Eye (tissue), 1 donor: ENCODE measurements around the gene STAB2.
"Not testable (repeated sequence)": the region's sequence is repeated elsewhere in the genome, so short reads cannot be mapped to it uniquely, and the experiment has no call there.

Experiments
- DNase-seq: peaks from one replicate; pipeline ENCODE4 v3.0.0-alpha.2; 2015

Gene STAB2

DNA sequence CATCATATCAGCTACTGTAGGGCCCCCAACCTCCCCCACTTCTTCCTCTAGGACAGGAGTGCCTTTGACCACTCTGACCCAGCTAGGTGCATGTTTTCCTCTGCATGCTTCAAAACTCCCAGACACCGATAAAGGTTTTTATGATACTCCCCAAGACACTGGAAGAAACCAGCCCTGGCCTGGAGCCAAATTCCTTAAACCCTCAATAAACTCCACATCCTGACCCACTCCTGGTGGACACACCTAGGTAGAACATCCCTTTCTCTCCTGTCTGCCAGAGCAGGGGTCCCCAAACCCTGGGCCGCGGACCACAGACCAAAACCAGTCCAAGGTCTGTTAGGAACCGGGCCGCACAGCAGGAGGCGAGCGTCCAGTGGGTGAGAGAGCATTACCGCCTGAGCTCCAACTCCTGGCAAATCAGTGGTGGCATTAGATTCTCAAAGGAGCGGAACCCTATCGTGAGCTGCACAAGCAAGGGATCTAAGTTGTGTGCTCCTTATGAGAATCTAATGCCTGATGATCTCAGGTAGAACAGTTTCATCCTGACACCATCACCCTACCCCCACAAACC, 204.4 kb downstream of the STAB2 start:
- DNase-seq: no peak

DNA sequence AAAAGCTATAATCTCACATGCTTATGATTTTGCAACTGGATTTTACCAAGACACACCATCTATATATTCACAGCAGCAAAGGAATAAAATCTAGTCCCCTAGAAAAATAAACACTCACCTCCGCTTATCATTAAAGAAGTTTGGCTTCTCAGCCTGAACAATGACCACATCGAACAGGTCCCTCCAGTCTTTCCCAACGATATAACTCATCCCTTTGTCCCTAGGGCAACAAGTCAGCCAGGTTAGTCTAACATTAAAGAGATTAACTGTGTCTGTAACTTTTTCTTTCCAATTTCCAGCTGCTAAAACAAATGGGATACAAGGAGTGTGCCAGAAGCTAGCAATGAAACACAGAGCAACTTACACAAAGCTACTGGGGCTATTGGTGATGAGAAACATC, 206.0 kb downstream of the STAB2 start:
- no peak for DNase-seq

DNA sequence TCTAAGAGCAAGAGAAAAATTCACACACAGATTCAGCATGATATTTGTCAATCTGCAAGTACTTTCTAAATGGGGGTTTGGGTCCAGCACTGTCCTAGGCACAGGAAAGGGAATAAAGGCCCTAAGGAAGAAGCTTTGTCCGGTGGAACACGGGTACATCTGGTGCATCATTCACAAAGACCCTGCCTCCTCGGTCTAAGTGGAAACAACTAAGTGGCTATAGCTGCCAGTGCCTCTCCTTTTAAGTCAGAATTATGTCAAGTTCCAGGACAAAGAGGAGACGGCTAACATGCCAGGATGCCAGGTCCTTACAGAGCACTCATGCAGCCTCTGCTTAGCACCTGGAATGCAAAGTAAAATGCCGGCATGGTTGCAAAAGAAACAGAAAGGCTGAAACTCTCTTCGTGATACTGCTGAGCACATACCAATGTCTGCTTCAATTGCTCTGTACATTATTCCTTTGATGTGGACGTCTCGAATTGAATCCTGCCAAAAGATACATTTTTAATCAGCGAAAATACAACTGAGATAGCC, 206.5 kb downstream of the STAB2 start:
- DNase-seq: no peak

DNA sequence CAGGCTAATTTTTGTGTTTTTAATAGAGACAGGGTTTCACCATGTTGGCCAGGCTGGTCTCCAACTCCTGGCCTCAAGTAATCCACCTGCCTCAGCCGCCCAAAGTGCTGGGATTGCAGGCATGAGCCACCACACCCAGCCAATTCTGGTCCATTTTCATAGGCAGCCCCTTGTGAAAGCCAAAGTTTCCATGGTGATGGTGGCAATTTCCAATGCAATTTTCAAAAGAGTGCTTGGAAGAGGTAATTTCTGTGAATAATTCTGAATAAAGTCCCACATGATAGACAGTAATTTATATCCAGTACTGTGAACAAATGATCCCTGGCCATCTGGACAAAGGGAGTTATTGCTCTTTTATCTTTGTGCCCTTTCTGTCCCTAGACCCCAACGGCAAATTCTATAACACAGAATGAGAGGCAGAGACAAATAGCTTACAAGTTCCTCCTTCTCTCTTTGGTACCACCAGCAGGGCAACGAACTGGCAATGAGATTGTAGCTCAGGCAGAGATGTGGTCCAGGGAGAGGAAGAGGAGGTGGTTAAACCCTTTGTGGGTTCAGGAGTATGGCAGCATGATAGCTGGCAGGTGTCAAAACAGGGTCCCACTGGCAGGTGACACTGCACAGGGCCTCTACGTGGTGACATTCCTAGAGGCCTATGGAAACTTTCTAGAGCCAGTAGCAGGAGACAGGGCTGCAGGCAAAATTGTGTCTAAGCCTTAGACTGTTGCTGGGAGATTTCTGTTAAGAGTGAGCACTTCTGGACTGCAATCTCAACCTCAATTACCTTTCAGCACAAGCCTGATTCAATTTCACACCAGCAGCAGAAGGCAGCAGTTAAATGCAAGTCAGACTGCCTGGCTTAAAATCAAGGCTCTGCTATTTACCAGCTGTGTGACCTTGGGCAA, 207.5 kb downstream of the STAB2 start:
- no peak for DNase-seq

DNA sequence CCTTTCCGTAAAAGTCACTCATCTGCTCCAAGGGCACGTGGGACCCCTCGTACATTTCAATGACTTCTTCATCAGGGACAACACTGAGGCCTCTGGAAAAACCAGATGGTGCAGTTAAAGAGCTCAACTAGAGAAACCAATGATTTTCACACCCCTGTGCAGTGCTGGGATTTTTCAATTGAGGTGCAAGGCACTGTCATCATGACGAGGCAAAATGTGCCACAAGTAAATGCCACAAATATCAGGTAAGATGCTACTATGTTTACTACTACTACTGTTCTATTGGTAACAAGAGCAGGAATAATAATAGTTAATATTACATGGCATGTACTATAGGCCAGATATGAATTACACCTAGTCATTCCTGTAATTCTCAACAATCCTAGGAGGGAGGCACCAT, 211.5 kb downstream of the STAB2 start:
- no peak for DNase-seq

DNA sequence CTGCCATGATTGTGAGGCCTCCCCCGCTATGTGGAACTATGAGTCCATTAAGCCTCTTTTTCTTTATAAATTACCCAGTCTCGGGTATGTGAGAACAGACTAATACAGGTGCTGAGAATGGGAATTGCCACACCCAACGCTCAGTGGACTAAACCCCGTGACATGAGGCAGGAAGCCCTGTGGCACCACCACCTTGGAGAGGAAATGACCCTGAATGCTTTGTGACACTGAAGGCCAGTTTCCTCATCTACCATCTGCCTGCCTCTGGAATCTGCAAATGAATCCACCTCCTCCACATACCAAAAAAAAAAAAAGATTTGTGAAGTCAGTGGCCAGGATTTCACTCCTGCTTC, 212.4 kb downstream of the STAB2 start:
- DNase-seq: no peak

DNA sequence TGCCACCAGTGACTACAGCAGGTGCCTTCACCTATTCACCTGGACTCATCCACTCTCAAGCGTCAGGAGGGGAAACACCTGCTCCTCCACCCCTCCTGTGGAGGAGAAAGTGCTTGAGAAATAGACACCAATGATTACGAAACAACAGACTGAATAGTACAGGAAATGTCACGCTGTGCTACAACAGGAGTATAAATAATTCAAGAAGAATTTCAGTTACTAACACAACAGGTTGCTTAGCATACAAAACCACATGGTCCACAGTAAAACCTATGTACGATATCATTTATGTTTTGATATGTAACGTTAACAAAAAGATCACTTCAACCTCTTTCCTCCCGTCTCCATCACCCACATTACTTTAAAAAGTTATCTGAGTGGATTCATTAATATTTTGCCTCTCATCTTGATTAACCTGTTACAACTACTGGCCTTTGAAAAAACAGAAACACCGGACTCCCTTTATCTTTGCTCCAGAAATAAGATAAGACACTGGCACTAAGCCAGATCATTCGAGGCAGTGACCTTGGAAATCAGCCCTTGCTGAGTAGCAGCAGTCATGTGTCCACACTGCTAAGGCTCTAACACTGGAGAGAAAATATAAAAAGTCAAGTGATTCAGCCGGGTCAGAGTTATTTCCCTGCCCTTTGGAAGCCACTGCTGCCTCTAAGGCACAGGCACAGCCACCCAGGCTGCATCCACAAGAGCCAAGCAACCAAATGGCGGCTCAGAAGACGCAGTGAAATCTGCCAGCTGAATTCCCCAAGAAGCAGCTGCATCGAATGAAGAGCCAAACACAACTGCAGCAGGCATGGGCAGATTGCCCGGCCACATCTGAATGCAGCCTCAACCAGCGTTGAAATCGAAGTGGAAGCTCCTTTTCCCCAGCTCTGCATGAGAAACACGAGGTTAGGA, 213.0 kb downstream of the STAB2 start:
- DNase-seq: peak; percentile 30

DNA sequence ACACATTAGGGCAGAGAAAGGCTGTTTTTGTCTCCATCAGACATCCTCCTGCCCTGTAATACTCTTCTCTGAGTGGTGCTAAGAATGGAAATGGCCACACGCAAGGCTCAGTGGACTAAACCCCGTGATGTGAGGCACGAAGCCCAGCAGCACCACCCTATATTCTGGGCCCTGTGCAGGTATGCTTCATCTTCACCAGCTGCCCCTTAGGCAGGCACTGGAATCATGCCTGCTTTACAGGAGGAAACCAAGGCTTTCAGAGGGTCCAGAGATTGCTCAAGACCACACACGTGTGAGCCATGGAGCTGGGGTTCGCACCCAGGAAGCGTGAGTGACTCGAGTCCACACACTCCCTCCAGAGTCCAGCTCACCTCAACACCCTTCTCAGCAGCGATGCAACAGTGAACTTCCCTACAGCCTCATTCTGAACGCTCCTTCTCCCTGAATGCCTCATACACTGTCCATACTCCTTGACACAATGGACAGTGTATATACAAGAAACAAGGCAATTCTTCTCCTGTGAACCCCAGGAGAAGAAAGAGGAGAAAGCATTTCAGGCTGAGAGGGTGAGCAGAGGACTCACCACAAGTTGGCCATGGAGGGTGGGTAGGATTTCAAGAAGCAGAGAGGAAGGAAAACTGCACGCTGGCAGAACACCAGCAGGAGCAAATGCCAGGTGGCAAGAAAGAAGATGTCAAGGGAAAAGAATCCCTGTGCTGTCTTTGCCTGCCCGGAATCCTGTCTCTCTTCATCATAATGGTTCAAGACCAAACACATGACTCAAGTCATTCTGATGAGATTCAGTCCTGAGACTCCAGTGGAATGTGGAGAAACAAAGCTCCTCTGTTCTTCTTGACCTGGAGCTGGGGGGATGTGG, 214.9 kb downstream of the STAB2 start:
- DNase-seq: peak; percentile 28

DNA sequence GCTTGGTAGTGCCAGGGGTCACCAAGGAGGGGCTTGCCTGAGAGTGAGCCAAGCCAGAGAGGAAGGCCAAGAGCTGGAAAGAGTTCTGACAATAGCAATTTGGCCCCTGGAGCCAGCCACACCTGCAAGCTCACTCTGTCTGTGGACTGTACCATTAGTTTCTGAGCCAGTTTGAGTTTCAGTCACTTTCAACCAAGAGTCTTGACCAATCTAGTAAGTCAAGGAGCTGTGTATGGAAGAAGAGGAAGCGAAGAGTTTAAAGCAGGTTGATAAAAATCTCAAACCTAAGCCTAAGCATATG, 215.5 kb downstream of the STAB2 start:
- DNase-seq: no peak

DNA sequence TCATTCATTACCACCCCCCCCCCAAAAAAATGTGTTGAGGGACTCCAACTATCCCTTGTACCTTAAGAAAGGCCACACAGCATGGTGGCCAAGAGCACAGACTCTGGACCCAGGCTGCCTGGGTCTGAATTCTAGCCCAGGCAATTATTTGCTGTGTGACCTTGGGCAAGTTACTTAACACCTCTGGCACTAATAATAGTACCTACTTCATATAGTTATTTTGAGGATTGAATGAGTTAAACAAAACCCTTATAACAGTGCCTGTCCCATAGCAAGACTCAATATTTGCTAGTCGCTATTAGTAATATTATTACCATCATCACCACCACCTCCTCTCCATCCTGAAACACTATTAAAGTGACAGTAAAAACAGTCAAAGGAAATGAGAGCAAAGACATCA, 216.8 kb downstream of the STAB2 start:
- DNase-seq: no peak

DNA sequence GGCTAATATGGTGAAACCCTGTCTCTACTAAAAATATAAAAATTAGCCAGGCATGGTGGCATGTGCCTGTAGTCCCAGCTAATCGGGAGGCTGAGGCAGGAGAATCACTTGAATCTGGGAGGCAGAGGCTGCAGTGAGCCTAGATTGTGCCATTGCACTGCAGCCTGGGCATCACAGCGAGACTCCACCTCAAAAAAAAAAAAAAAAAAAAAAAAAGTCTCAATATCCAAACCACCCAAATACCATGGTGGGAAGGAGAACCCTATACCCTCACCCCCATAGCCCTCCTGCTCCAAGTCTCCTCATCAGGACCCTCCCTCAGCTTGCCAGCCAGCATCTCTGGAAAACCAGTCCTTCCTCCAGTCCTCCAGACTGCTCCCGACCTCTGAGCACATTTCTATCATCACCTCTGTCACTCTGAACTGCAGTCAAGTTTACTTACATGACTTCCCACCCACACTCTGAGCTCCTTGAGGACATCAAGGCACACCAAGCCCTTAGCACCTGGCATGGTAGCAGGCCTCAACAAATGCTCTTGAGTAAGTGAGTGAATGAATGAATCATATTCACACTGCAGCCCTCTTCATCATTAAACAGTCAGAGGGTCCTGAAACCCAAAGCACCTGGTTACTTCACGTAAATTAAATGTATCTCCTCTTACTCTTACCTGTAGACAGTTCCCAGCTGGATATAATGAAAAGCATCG, 218.7 kb downstream of the STAB2 start:
- DNase-seq: no peak

DNA sequence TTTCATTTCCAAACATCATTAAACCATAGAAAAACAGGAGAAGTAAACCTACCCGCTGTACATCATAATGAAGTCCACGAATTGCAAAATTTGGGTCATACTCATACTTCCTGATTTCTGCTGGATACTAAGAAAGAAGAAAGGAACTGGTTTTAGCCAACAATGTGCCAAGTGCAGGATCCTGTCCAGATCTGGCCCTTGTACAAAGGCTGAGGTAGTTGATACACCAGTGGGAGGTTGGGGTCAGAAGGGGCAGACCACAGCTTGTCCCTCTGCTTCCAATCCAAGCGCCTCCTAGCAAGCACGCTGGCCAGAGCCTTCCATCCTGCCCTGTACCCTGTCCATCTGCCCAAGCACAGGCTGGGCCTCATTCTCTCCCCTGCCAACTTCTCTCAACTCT, 219.7 kb downstream of the STAB2 start:
- no peak for DNase-seq

DNA sequence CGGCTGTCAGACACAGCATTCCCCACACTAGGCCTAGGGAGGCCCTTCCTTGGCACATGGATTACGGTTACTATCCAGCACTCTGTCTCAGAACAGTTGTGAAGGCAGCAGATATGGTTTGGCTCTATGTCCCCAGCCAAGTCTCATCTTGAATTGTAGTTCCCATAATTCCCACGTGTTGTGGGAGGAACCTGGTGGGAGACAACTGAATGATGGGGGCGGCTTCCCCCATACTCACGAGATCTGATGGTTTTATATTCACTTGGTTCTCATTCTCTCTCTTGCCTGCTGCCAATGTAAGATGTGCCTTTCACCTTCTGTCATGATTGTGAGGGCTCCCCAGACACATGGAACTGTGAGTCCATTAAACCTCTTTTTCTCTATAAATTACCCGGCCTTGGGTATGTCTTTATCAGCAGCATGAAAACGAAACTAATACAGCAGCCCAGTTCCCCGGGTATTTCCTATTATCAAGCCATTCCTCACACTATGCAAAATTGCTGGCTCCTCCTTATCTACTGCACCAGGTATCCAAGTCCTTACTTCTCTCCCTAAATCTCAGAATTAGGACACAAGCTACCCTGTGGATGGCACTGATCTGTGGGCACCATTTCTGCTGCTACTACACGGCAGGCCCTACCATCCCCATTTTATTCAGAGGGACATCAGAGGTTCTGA, 220.6 kb downstream of the STAB2 start:
- no peak for DNase-seq

DNA sequence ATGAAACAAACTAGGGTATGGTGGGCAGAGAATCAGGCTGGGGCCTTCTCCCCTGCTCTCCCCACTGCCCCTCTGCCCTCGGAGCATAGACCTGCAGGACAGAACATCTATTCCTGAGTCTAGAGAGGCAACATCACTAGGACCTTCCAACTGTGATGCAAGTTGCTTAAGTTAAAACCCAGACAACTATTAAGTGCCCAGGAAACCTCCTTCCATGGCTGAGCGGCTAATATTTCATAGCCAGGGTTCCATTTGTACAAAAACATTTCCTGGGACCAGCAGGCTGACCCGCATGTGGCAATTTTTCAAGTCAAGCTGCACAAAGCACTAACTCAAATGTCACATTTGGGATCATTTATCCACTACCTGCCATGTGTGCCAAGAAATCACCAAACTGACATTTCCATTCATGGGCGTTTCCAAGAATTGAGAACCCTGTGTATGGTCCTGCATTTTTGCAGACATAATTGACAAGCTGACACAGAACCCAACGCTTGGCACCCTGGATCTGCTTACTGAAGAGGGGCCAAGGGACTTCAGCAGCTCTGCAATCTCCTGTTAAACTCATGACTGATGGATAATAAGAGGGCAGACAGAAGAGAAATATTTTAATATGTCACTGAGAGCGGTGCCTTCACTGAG, 221.3 kb downstream of the STAB2 start:
- DNase-seq: no peak

DNA sequence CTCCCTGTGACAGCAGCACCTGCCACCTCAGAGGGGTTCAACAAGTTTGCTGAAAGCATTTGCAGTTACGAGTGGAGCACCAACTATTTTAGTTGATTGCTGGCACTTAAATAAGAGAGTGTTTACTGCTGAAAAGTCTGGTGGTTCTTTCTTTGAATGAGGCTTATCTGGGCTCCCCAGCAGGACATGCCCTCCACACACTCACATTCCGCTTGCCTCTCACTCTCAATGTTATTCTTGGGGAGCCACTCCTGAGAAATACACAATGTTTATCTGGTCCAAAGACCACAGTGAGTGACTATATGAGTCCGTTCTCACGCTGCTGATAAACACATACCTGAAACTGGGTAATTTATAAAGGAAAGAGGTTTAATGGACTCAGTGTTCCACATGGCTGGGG, 222.1 kb downstream of the STAB2 start:
- DNase-seq: no peak

DNA sequence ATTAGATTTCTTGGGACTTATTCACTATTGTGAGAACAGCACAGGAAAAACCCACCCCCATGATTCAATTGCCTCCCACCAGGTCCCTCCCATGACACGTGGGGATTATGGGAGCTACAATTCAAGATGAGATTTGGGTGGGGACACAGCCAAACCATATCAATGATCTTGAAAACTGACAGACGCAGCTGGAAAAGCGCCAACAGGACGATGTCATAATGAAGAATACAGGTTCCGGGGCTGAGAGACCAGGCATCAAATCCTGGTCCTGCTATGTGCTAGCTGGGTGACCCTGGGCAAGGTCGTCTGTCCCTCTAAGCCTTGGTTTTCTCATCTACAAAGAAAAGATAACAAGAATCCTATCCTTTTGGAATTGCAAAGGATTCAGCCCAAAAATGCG, 222.6 kb downstream of the STAB2 start:
- not testable (repeated sequence) for DNase-seq

DNA sequence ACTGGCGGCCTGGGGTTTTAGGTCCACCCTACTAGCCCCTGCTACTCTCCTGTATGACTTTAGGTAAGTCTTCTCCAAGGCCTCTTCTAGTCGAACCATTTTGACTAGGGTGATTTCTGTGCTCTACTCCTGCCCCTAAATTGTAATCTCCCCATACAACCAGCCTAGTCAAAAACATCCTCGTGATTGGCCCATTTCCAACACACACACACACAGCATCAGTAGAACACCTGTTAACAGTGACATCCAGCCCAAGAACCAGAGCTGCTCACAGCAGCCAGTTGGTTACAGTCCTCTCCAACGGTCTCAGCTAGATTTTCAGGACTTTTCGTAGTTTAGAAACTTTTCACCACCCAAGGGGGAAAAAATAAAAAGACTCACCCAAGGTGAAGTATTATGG, 223.0 kb downstream of the STAB2 start:
- DNase-seq: no peak

DNA sequence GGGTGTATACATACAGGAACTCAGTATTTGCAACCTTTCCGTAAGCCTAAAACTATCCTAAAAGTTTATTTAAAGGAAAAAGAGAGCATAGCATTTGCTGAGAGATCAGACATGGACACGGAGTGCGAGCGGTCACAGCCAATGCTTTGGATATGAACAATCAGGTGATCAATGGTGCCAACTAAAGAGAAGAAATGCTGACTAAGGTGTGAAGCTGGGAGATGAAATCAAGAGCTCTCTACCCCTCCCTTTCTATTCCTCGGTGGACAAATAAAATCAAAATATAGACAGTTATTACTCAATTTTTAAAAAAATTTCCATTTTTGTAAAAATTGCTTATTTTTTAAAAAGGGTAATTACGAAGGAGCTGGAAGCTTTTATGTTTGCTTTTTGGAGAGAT, 224.7 kb downstream of the STAB2 start:
- DNase-seq: no peak

DNA sequence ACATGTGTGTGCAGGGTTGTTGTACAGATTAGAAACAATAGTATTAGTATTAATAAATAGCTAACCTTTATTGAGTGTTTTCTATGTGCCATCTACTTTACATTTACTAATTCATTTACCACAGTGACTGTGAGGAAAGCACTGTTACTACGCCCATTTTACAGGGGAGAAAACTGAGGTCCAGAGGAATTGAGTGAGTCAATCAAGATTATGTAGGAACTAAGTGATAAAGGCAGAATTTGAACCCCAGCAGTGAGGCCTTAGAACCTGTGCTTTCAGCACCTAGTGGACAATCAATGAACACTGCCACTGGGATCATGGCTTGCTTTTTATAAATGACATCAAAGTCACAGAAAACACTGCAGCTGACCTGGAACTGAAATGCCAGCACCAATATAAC, 225.7 kb downstream of the STAB2 start:
- no peak for DNase-seq

DNA sequence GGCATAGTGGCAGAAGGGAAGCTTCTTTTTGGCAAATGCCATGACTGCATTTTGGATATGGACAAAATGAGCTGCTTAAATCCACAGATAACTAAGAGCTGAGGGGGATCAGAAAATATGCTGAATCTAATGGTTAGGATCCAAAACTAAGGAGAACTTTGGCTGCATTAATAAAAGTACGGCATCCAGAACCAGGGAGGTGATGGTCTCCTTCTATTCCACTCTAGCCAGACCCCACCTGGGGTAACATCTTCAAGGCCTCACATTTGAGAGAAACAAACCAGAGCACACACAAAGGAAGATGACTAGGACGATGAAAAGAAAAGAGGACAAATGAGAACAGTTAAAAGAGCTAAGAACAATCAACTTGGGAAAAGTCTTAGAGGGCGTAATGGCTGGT, 226.4 kb downstream of the STAB2 start:
- no peak for DNase-seq

DNA sequence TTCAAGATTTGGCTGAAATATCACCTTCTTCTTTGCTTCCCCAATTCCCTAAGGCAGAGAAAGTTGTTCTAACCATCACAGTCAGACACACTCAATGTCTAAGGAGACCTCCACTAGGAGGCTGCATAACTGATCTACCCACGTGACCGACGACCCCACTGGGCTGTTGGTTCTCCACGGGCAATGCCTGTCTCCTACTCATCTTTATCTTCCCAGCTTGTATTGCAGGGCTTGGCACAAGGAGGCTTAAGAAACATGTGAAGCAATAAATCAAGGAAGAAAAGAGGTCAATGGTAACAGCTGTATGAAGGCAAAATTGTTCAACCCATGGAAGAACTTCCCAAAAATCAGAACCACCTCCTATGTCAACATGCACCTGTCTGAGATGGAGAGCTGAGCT, 226.9 kb downstream of the STAB2 start:
- DNase-seq: no peak
